Natural killer cell (primary cell): ENCODE measurements around the gene ITSN2. TPM values are rescaled to one million over a fixed set of nuclear protein-coding genes. Genes with fewer than 3 reads are reported as not detected.

Experiments
- ATAC-seq, 3 donors: fragments of 150-1000 bp in 2 of 3; fragments of 200-7000 bp in 1 of 3; cut with Tn5 transposase; 1 replicate in 1 of 3; 2 replicates in 2 of 3; pipeline ENCODE4 v1.10.0; 2021; ENCODE audit warnings: mild to moderate bottlenecking in 2 of 3, moderate library complexity in 2 of 3
- DNase-seq, 2 donors: peaks; one replicate each; pipeline versions ENCODE4 v3.0.0 to v3.0.0-alpha.2; 2013 to 2021; ENCODE audit warnings: mixed read lengths in 1 of 2
- H3K27ac ChIP-seq: one replicate; pipeline ENCODE4 v1.5.1; 2013; ENCODE audit warnings: mild to moderate bottlenecking, low read length
- H3K27me3 ChIP-seq: one replicate; pipeline ENCODE4 v1.6.1; 2013; ENCODE audit warnings: low read length; ENCODE audit not compliant: control insufficient read depth, insufficient read depth
- H3K36me3 ChIP-seq: one replicate; pipeline ENCODE4 v1.6.1; 2013; ENCODE audit warnings: low read length; ENCODE audit not compliant: control insufficient read depth, insufficient read depth
- H3K4me1 ChIP-seq: one replicate; pipeline ENCODE4 v1.6.1; 2013; ENCODE audit warnings: low read length; ENCODE audit not compliant: control insufficient read depth, insufficient read depth
- H3K4me3 ChIP-seq: one replicate; pipeline ENCODE4 v1.5.1; 2013; ENCODE audit warnings: low read length
- H3K9me3 ChIP-seq: one replicate; pipeline ENCODE4 v1.6.1; 2013; ENCODE audit warnings: low read length; ENCODE audit not compliant: control insufficient read depth, insufficient read depth
- H3K27ac Mint-ChIP-seq, 2 donors: one replicate each; pipeline ENCODE4 v1.8.0; 2022; ENCODE audit warnings: mild to moderate bottlenecking in 2 of 2, mixed read lengths in 2 of 2, moderate library complexity in 1 of 2
- H3K27me3 Mint-ChIP-seq, 2 donors: one replicate each; pipeline ENCODE4 v1.8.0; 2022; ENCODE audit warnings: low read depth in 2 of 2, mixed read lengths in 2 of 2
- H3K36me3 Mint-ChIP-seq: one replicate; pipeline ENCODE4 v1.8.0; 2022; ENCODE audit warnings: mixed read lengths
- H3K4me1 Mint-ChIP-seq, 2 donors: one replicate each; pipeline ENCODE4 v1.8.0; 2022; ENCODE audit warnings: mixed read lengths in 2 of 2
- H3K4me3 Mint-ChIP-seq: one replicate; pipeline ENCODE4 v1.8.0; 2022; ENCODE audit warnings: mild to moderate bottlenecking, moderate library complexity, mixed read lengths
- H3K9me3 Mint-ChIP-seq, 2 donors: one replicate each; pipeline ENCODE4 v1.8.0; 2022; ENCODE audit warnings: mixed read lengths in 2 of 2
- WGBS: methylation state at CpG from one replicate; pipeline ENCODE4 v1.1.7; 2013; ENCODE audit warnings: missing lambda C conversion rate; ENCODE audit not compliant: insufficient coverage; 5-methylcytosine and 5-hydroxymethylcytosine counted together
- intact Hi-C: fragments of 100-400 bp; cut with micrococcal nuclease; formaldehyde crosslinking; loops from one replicate; pipeline ENCODE4 v1.14.2; 2022
- total RNA-seq, 4 donors: library from RNA; stranded (reverse); fragments of 120-200 nt in 1 of 4; gene quantifications; one replicate each; pipeline versions ENCODE4 v1.2.3 to v1.2.4, GENCODE V29; 2013 to 2022
- TF ChIP-seq, protein P1 (sequence below): fragments of 200-600 bp; IDR thresholded peaks from one replicate; pipeline ENCODE4 v1.8.0; 2022; ENCODE audit warnings: antibody characterized with exemption

The ITSN2 gene
- total RNA-seq, 3 donors from 2014 or later (not counting 1 experiment from before 2014, with no cell fraction given), result 101 to 118 (median 115) TPM

DNA sequence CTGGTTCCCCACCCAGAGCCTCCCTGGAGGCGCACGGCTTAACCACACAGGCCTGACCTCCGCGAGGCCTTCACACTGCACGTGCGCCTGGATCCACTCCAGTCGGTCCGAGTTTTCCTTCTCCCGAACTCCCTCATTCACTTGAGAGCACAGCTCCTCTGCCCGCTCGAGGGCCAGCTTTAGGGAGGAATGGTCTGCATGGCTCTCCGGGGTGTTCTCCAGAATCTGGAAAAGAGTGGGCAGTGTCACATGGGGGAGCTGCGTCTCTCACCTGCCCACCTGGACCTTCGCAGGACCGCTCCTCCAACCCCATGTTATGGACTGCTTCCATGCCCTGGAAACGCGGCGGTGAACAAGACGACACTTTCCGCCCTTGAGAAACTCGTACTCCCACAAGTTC lies 149.6 kb downstream of the ITSN2 start:
- H3K4me3 ChIP-seq, result no peak overlapping the region
- H3K9me3 Mint-ChIP-seq, result no peaks in the 10 kb centered on the region
- H3K27ac ChIP-seq, result no peak overlapping the region
- WGBS, result 97% methylated on average over 21 of the region's 21 CpGs
- TF ChIP-seq, protein P1, sequence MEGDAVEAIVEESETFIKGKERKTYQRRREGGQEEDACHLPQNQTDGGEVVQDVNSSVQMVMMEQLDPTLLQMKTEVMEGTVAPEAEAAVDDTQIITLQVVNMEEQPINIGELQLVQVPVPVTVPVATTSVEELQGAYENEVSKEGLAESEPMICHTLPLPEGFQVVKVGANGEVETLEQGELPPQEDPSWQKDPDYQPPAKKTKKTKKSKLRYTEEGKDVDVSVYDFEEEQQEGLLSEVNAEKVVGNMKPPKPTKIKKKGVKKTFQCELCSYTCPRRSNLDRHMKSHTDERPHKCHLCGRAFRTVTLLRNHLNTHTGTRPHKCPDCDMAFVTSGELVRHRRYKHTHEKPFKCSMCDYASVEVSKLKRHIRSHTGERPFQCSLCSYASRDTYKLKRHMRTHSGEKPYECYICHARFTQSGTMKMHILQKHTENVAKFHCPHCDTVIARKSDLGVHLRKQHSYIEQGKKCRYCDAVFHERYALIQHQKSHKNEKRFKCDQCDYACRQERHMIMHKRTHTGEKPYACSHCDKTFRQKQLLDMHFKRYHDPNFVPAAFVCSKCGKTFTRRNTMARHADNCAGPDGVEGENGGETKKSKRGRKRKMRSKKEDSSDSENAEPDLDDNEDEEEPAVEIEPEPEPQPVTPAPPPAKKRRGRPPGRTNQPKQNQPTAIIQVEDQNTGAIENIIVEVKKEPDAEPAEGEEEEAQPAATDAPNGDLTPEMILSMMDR, result no peak
- H3K27me3 ChIP-seq, result no peaks in the 10 kb centered on the region
- H3K27ac Mint-ChIP-seq, result no peak overlapping the region
- peaks cover 0 to 4% of the 10 kb centered on the region in 2 donors for H3K4me1 Mint-ChIP-seq
- H3K36me3 ChIP-seq, result peaks cover 76% of the 10 kb centered on the region
- H3K27me3 Mint-ChIP-seq, result no peaks in the 10 kb centered on the region
- no peaks in the 10 kb centered on the region for H3K9me3 ChIP-seq
- peaks cover 25% of the 10 kb centered on the region for H3K36me3 Mint-ChIP-seq
- no peak overlapping the region for H3K4me3 Mint-ChIP-seq
- ATAC-seq, result no peak
- no peaks in the 10 kb centered on the region for H3K4me1 ChIP-seq
- intact Hi-C loops, result no loop called here
- DNase-seq, result no peak

GRCh38 chr2:24210106-24210455 lies 150.3 kb downstream of the ITSN2 start:
- no peaks in the 10 kb centered on the region for H3K27me3 ChIP-seq
- peaks cover 25% of the 10 kb centered on the region for H3K36me3 Mint-ChIP-seq
- TF ChIP-seq, protein P1, result no peak
- H3K4me3 Mint-ChIP-seq, result no peak overlapping the region
- H3K4me3 ChIP-seq, result no peak overlapping the region
- intact Hi-C loops, result no loop called here
- H3K4me1 ChIP-seq, result no peaks in the 10 kb centered on the region
- H3K27ac Mint-ChIP-seq, result no peak overlapping the region
- H3K9me3 Mint-ChIP-seq, result no peaks in the 10 kb centered on the region
- 93% methylated on average over 2 of the region's 2 CpGs for WGBS
- no peaks in the 10 kb centered on the region for H3K9me3 ChIP-seq
- H3K27ac ChIP-seq, result no peak overlapping the region
- H3K27me3 Mint-ChIP-seq, result no peaks in the 10 kb centered on the region
- peaks cover 79% of the 10 kb centered on the region for H3K36me3 ChIP-seq
- ATAC-seq (no peak), DNase-seq (no peak)
- H3K4me1 Mint-ChIP-seq, result peaks cover 0 to 4% of the 10 kb centered on the region in 2 donors

- Histone ChIP-seq H3K4me3 (no peak overlapping the region), H3K4me1 (no peaks in the 10 kb centered on the region), H3K9me3 (no peaks in the 10 kb centered on the region), H3K27me3 (no peaks in the 10 kb centered on the region), H3K27ac (no peak overlapping the region), H3K36me3 (peaks cover 80% of the 10 kb centered on the region)
- TF ChIP-seq, protein P1, result no peak
- no peaks in the 10 kb centered on the region for H3K27me3 Mint-ChIP-seq
- H3K4me3 Mint-ChIP-seq, result no peak overlapping the region
- ATAC-seq (no peak), DNase-seq (no peak)
- peaks cover 25% of the 10 kb centered on the region for H3K36me3 Mint-ChIP-seq
- no peaks in the 10 kb centered on the region for H3K9me3 Mint-ChIP-seq
- H3K27ac Mint-ChIP-seq, result no peak overlapping the region
- 96% methylated on average over 17 of the region's 17 CpGs for WGBS
- intact Hi-C loops, result no loop called here
- H3K4me1 Mint-ChIP-seq, result peaks cover 0 to 4% of the 10 kb centered on the region in 2 donors
Measured at GRCh38 chr2:24209389-24210105, 150.8 kb downstream of the ITSN2 start.

DNA sequence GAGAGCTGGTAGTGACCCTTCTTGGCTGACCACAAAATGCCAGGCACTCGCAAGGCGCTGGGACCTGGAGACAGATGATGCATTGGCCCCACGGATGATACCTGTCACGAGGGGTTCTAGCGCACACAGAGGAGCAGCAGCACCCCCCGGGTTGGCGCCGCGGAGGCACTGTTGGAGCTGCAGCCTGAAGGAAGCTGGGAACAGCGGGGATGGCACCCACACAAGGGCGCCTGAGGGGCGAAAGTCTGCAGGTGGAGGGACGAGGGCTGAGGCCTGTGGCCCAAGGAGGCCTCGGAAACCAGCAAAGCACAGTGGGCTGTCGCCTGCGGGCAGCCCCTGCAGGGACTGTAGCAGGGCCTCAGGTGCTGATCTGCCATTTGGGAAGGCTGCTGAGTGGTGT lies 151.8 kb downstream of the ITSN2 start:
- Histone ChIP-seq H3K36me3 (peaks cover 80% of the 10 kb centered on the region), H3K4me1 (no peaks in the 10 kb centered on the region), H3K4me3 (no peak overlapping the region), H3K27me3 (no peaks in the 10 kb centered on the region), H3K9me3 (no peaks in the 10 kb centered on the region), H3K27ac (no peak overlapping the region)
- TF ChIP-seq, protein P1, result no peak
- no peaks in the 10 kb centered on the region for H3K27me3 Mint-ChIP-seq
- no peaks in the 10 kb centered on the region for H3K9me3 Mint-ChIP-seq
- H3K4me3 Mint-ChIP-seq, result no peak overlapping the region
- H3K27ac Mint-ChIP-seq, result no peak overlapping the region
- DNase-seq (no peak), ATAC-seq (no peak)
- peaks cover 25% of the 10 kb centered on the region for H3K36me3 Mint-ChIP-seq
- intact Hi-C loops, result no loop called here
- 96% methylated on average over 16 of the region's 16 CpGs for WGBS
- peaks cover 0 to 4% of the 10 kb centered on the region in 2 donors for H3K4me1 Mint-ChIP-seq
